Testis (tissue), 2 donors: ENCODE results near the gene NUMB.

Experiments
- CTCF ChIP-seq, 3 experiments: fragments of 450-650 bp in 2 of 3; fragments of 200-600 bp in 1 of 3; sonication (generic) in 1 of 3; IDR thresholded peaks; one replicate each; pipeline ENCODE4 v1.5.1; 2016 to 2019; ENCODE audit warnings: antibody characterized with exemption in 3 of 3, mild to moderate bottlenecking in 2 of 3, moderate library complexity in 1 of 3
- POLR2A ChIP-seq: fragments of 450-650 bp; IDR thresholded peaks from one replicate; pipeline ENCODE4 v1.6.1; 2017; ENCODE audit warnings: antibody characterized with exemption, mild to moderate bottlenecking, moderate library complexity

- TF ChIP-seq CTCF (IDR thresholded peaks at IDR 0.05): no peak
- no peak for TF ChIP-seq POLR2A
Observed at GRCh38 chr14:73250781-73251500, 207.4 kb downstream of the NUMB start.
